8988T (cell line): ENCODE data around the gene CWC15.
"Not testable (repeated sequence)": the region's sequence is repeated elsewhere in the genome, so short reads cannot be mapped to it uniquely, and the experiment has no call there.

Experiments used
- DNase-seq: peaks from one replicate; pipeline ENCODE4 v3.0.0; 2011

The CWC15 gene

GRCh38 chr11:94973099-94973968 is at the start of gene CWC15, which contains the start of gene KDM4D:
Gene CWC15 (minus strand): TSS chr11:94973556. CDS start chr11:94972185, 1,371 bp downstream.
Gene KDM4D (plus strand): TSS chr11:94973709. CDS start chr11:94997373, 23,664 bp downstream.
- peak; percentile 85 for DNase-seq

GRCh38 chr11:95021468-95021867 is 48.1 kb upstream of the CWC15 start:
- DNase-seq = not testable (repeated sequence)

GRCh38 chr11:95016139-95016538 is 42.8 kb upstream of the CWC15 start:
- no peak for DNase-seq

GRCh38 chr11:95014184-95014821 is 40.9 kb upstream of the CWC15 start:
- no peak for DNase-seq

- no peak for DNase-seq
These were observed 38.0 kb upstream of the CWC15 start for GRCh38 chr11:95011376-95011775.

GRCh38 chr11:95005642-95006041 is 32.3 kb upstream of the CWC15 start:
- DNase-seq = no peak

- no peak for DNase-seq
These were observed 30.4 kb upstream of the CWC15 start for GRCh38 chr11:95003716-95004115.

GRCh38 chr11:94998285-94998684 is 24.9 kb upstream of the CWC15 start:
- no peak for DNase-seq

GRCh38 chr11:94997437-94997836 is 24.1 kb upstream of the CWC15 start:
- no peak for DNase-seq

GRCh38 chr11:94993400-94993943 is 20.1 kb upstream of the CWC15 start:
- DNase-seq = no peak

GRCh38 chr11:94988748-94989147 is 15.4 kb upstream of the CWC15 start:
- DNase-seq = no peak

GRCh38 chr11:94987378-94987777 is 14.0 kb upstream of the CWC15 start:
- no peak for DNase-seq

GRCh38 chr11:94975599-94975998 is 2.2 kb upstream of the CWC15 start:
- DNase-seq = no peak

- DNase-seq = no peak
These were observed 822 bp upstream of the CWC15 start for GRCh38 chr11:94974178-94974577.

GRCh38 chr11:94972700-94973098 is 657 bp downstream of the CWC15 start:
- no peak for DNase-seq

- no peak for DNase-seq
These were observed 4.9 kb downstream of the CWC15 start for GRCh38 chr11:94968334-94968958.

GRCh38 chr11:94964934-94965333 is 8.4 kb downstream of the CWC15 start:
- DNase-seq = no peak

- DNase-seq = no peak
These were observed 12.1 kb downstream of the CWC15 start for GRCh38 chr11:94961255-94961654.

GRCh38 chr11:94960488-94960887 is 12.9 kb downstream of the CWC15 start:
- no peak for DNase-seq

GRCh38 chr11:94959179-94959578 is 14.2 kb downstream of the CWC15 start:
- DNase-seq = no peak

- DNase-seq = no peak
These were observed 15.1 kb downstream of the CWC15 start for GRCh38 chr11:94958121-94958696.

- DNase-seq = no peak
These were observed 16.4 kb downstream of the CWC15 start for GRCh38 chr11:94956963-94957362.

- no peak for DNase-seq
These were observed 18.6 kb downstream of the CWC15 start for GRCh38 chr11:94954753-94955152.
